MM.1S (cell line): ENCODE measurements around the gene RNASE7.

ENCODE experiments used
- DNase-seq: peaks from one replicate; pipeline ENCODE4 v3.0.0-alpha.2; 2015
- H2AFZ ChIP-seq: fragments of 300-600 bp; sonication (generic); 2 replicates; pipeline ENCODE4 v1.6.0; 2016; ENCODE audit warnings: antibody characterized with exemption, low read length
- H3F3A ChIP-seq: fragments of 300-600 bp; sonication (generic); 2 replicates; pipeline ENCODE4 v1.6.1; 2016; ENCODE audit warnings: mild to moderate bottlenecking, antibody characterized with exemption, low read length, moderate library complexity, mixed read lengths; ENCODE audit not compliant: insufficient read depth
- H3K27ac ChIP-seq: fragments of 300-600 bp; sonication (generic); 2 replicates; pipeline ENCODE4 v1.5.1; 2016; ENCODE audit warnings: mild to moderate bottlenecking, low read length
- H3K27me3 ChIP-seq: fragments of 300-600 bp; sonication (generic); replicated peaks from 2 replicates; pipeline ENCODE4 v1.6.0; 2016; ENCODE audit warnings: low read length; ENCODE audit not compliant: insufficient read depth
- H3K36me3 ChIP-seq: fragments of 300-600 bp; sonication (generic); replicated peaks from 2 replicates; pipeline ENCODE4 v1.6.1; 2016; ENCODE audit warnings: mild to moderate bottlenecking, low read length, mixed read lengths; ENCODE audit not compliant: insufficient read depth
- H3K4me1 ChIP-seq: fragments of 300-600 bp; sonication (generic); 2 replicates; pipeline ENCODE4 v1.6.1; 2016; ENCODE audit warnings: low read length, mixed read lengths
- H3K4me2 ChIP-seq: fragments of 300-600 bp; sonication (generic); 2 replicates; pipeline ENCODE4 v1.6.0; 2016; ENCODE audit warnings: low read depth, low read length
- H3K4me3 ChIP-seq: fragments of 300-600 bp; sonication (generic); 2 replicates; pipeline ENCODE4 v1.5.1; 2016; ENCODE audit warnings: low read length, mixed read lengths
- H3K79me2 ChIP-seq: fragments of 300-600 bp; sonication (generic); 2 replicates; pipeline ENCODE4 v1.6.1; 2016; ENCODE audit warnings: mixed run types, low read length, mixed read lengths
- H3K9ac ChIP-seq: fragments of 300-600 bp; sonication (generic); 2 replicates; pipeline ENCODE4 v1.6.1; 2016; ENCODE audit warnings: low read length, mixed read lengths
- H3K9me2 ChIP-seq: fragments of 300-600 bp; sonication (generic); replicated peaks from 2 replicates; pipeline ENCODE4 v1.6.1; 2016; ENCODE audit warnings: mild to moderate bottlenecking, low read length, mixed read lengths; ENCODE audit not compliant: insufficient read depth
- H3K9me3 ChIP-seq: fragments of 300-600 bp; sonication (generic); replicated peaks from 2 replicates; pipeline ENCODE4 v1.6.1; 2016; ENCODE audit warnings: mild to moderate bottlenecking, low read length, mixed read lengths; ENCODE audit not compliant: insufficient read depth
- H4K20me1 ChIP-seq: fragments of 300-600 bp; sonication (generic); 2 replicates; pipeline ENCODE4 v1.6.1; 2016; ENCODE audit warnings: mild to moderate bottlenecking, low read length, moderate library complexity, mixed read lengths; ENCODE audit not compliant: insufficient read depth
- EZH2 ChIP-seq: fragments of 300-600 bp; sonication (generic); optimal IDR thresholded peaks from 2 replicates; pipeline ENCODE3; 2017; ENCODE audit warnings: low read depth, mild to moderate bottlenecking, antibody characterized with exemption, low read length, mixed read lengths
- EZH2phosphoT487 ChIP-seq: fragments of 300-600 bp; sonication (generic); IDR thresholded peaks from 2 replicates; pipeline ENCODE4 v1.6.1; 2018; ENCODE audit warnings: antibody characterized with exemption, low read length
- TF ChIP-seq, protein P1 (sequence below): fragments of 300-600 bp; sonication (generic); IDR thresholded peaks from 2 replicates; pipeline ENCODE4 v1.5.1; 2016; ENCODE audit warnings: antibody characterized with exemption, low read length, mixed read lengths

The RNASE7 gene

GRCh38 chr14:21068521-21069387, 26.6 kb downstream of the RNASE7 start:
- Histone ChIP-seq H2AFZ (no peak overlapping the region), H3K9me3 (no peaks in the 10 kb centered on the region), H3K4me1 (no peaks in the 10 kb centered on the region), H3K4me3 (peak overlapping the region; percentile 22; the same call in 1 of the 2 replicates), H3K9me2 (no peaks in the 10 kb centered on the region), H3K4me2 (peak overlapping the region; percentile 69), H3K27me3 (peaks cover 11% of the 10 kb centered on the region), H3F3A (peaks cover 6% of the 10 kb centered on the region; the same call in 1 of the 2 replicates), H4K20me1 (no peaks in the 10 kb centered on the region), H3K27ac (no peak overlapping the region), H3K79me2 (no peaks in the 10 kb centered on the region), H3K36me3 (no peaks in the 10 kb centered on the region), H3K9ac (no peak overlapping the region)
- TF ChIP-seq, protein P1, sequence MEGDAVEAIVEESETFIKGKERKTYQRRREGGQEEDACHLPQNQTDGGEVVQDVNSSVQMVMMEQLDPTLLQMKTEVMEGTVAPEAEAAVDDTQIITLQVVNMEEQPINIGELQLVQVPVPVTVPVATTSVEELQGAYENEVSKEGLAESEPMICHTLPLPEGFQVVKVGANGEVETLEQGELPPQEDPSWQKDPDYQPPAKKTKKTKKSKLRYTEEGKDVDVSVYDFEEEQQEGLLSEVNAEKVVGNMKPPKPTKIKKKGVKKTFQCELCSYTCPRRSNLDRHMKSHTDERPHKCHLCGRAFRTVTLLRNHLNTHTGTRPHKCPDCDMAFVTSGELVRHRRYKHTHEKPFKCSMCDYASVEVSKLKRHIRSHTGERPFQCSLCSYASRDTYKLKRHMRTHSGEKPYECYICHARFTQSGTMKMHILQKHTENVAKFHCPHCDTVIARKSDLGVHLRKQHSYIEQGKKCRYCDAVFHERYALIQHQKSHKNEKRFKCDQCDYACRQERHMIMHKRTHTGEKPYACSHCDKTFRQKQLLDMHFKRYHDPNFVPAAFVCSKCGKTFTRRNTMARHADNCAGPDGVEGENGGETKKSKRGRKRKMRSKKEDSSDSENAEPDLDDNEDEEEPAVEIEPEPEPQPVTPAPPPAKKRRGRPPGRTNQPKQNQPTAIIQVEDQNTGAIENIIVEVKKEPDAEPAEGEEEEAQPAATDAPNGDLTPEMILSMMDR, result peak; percentile 45
- TF ChIP-seq EZH2, result no peak
- TF ChIP-seq EZH2phosphoT487, result no peak
- peak; percentile 36 for DNase-seq

DNA sequence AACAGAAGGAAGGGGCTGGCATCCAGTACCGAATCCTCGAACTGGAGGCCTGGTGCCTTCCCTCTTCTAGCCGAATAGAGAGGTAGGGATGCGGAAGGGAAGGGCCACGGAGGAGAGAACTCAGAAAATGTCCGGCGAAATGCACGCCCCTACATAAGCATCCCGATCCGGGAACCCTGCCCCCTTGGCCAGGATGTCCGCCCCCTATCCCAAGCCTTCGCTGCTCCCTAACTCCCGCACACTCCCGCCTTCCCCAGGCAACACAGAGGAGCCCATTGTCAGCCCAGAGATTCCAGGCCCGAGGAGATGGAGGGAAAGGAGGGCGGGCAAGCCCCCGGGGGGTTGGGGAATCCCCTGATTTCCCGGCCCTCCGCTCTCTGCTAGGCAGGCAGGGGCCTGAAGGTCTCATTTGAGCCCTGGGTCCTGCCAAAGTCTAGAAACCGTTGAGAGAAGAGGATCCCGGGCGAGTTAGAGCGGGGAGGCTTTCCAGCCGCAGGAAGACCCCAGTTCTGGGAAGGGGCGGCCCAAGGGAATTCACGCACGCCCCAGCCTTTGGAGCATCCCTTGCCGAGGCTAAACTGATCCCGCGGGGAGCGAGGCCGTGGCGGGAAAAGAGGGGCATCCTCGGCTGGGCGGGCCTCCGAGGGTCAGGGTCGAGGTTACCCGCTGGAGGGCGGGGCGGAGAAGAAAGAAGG, 27.4 kb downstream of the RNASE7 start:
- Histone ChIP-seq H3K4me2 (peak overlapping the region; percentile 69), H3K79me2 (no peaks in the 10 kb centered on the region), H3K9ac (no peak overlapping the region; the same call in 1 of the 2 replicates), H3K4me3 (peak overlapping the region; percentile 54), H3K27me3 (peaks cover 11% of the 10 kb centered on the region), H3F3A (peaks cover 6% of the 10 kb centered on the region; the same call in 1 of the 2 replicates), H4K20me1 (no peaks in the 10 kb centered on the region), H3K27ac (no peak overlapping the region), H3K4me1 (no peaks in the 10 kb centered on the region), H2AFZ (0 out of 2 replicates have a peak overlapping the region, but pooled peaks have one; percentile 31), H3K9me3 (no peaks in the 10 kb centered on the region), H3K9me2 (no peaks in the 10 kb centered on the region), H3K36me3 (no peaks in the 10 kb centered on the region)
- DNase-seq, result no peak
- no peak for TF ChIP-seq EZH2
- TF ChIP-seq EZH2phosphoT487, result no peak
- TF ChIP-seq, protein P1, result no peak

GRCh38 chr14:21070083-21070609, 28.0 kb downstream of the RNASE7 start, which contains the start of gene ARHGEF40:
ARHGEF40 (plus strand) TSS chr14:21070304; CDS start chr14:21070397, 93 bp downstream.
- Histone ChIP-seq H3K9me3 (no peaks in the 10 kb centered on the region), H3F3A (peaks cover 6% of the 10 kb centered on the region; the same call in 1 of the 2 replicates), H3K9me2 (no peaks in the 10 kb centered on the region), H3K36me3 (no peaks in the 10 kb centered on the region), H3K4me2 (peak within 1 kb of the TSS; percentile 95), H4K20me1 (no peaks in the 10 kb centered on the region), H3K79me2 (no peaks in the 10 kb centered on the region), H3K4me3 (peak within 1 kb of the TSS; percentile 75), H3K9ac (peak within 1 kb of the TSS; percentile 33; the same call in 1 of the 2 replicates), H2AFZ (peak within 1 kb of the TSS; percentile 56), H3K27ac (peak within 1 kb of the TSS; percentile 32; the same call in 1 of the 2 replicates), H3K4me1 (no peaks in the 10 kb centered on the region), H3K27me3 (peaks cover 11% of the 10 kb centered on the region)
- TF ChIP-seq, protein P1, result no peak
- no peak for TF ChIP-seq EZH2
- DNase-seq, result peak; percentile 13
